AG04449 (cell line): ENCODE measurements around the gene BLMH.

ENCODE experiments used
- CTCF ChIA-PET: fragments of 350-600 bp; formaldehyde crosslinking; extraction: SDS; loops from one replicate; lab custom pipeline; 2021; ENCODE audit warnings: antibody characterized with exemption; lab: Yijun Ruan, JAX
- POLR2A ChIA-PET: fragments of 400-600, 350-600 bp; formaldehyde crosslinking; extraction: SDS; loops from one replicate; lab custom pipeline; 2020; ENCODE audit warnings: antibody characterized with exemption, inconsistent platforms; lab: Yijun Ruan, JAX
- DNase-seq: peaks from one replicate; pipeline ENCODE4 v3.0.0-alpha.2; 2010; ENCODE audit warnings: low read depth, low spot score
- H3K4me3 ChIP-seq: 2 replicates; pipeline ENCODE4 v1.5.1; 2011; ENCODE audit warnings: low read depth, mild to moderate bottlenecking, control low read depth, low read length
- TF ChIP-seq, protein P1 (sequence below): IDR thresholded peaks from one replicate; pipeline ENCODE4 v1.5.1; 2011; ENCODE audit warnings: mild to moderate bottlenecking, moderate library complexity, low read length, control low read depth, inconsistent platforms; ENCODE audit not compliant: insufficient read depth; ENCODE audit errors: missing control alignments

The BLMH gene

DNA sequence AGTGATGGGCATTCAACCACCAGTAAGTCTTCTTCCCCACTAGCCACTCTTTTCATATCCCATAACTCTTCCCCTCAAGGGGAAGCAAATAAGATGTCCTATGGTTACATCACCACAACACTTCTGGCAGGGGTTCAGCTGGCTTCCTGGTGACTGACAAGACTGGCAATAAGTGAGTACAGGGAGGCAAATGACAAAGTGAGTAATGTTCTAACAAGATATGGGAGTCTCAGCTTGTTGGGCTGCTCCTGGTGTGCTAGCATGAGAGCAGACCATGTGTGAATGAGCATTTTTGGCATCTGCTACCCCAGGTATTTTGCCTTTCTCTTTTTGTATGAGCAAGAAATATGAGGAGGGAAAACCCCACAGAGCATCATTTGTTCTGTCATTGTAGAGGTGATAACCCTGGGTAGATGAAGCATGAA, 32.2 kb upstream of the BLMH start:
- CTCF ChIA-PET: interaction anchor here (0.9 to 1.6 kb wide), 4 partner anchors 9 to 18 kb away, joined by 4 to 7 read pairs (median 5); partner anchors contain the start of gene TMIGD1
- POLR2A ChIA-PET: no interaction called here
- DNase-seq: no peak
- TF ChIP-seq, protein P1, sequence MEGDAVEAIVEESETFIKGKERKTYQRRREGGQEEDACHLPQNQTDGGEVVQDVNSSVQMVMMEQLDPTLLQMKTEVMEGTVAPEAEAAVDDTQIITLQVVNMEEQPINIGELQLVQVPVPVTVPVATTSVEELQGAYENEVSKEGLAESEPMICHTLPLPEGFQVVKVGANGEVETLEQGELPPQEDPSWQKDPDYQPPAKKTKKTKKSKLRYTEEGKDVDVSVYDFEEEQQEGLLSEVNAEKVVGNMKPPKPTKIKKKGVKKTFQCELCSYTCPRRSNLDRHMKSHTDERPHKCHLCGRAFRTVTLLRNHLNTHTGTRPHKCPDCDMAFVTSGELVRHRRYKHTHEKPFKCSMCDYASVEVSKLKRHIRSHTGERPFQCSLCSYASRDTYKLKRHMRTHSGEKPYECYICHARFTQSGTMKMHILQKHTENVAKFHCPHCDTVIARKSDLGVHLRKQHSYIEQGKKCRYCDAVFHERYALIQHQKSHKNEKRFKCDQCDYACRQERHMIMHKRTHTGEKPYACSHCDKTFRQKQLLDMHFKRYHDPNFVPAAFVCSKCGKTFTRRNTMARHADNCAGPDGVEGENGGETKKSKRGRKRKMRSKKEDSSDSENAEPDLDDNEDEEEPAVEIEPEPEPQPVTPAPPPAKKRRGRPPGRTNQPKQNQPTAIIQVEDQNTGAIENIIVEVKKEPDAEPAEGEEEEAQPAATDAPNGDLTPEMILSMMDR: no peak
- no peak overlapping the region for H3K4me3 ChIP-seq

DNA sequence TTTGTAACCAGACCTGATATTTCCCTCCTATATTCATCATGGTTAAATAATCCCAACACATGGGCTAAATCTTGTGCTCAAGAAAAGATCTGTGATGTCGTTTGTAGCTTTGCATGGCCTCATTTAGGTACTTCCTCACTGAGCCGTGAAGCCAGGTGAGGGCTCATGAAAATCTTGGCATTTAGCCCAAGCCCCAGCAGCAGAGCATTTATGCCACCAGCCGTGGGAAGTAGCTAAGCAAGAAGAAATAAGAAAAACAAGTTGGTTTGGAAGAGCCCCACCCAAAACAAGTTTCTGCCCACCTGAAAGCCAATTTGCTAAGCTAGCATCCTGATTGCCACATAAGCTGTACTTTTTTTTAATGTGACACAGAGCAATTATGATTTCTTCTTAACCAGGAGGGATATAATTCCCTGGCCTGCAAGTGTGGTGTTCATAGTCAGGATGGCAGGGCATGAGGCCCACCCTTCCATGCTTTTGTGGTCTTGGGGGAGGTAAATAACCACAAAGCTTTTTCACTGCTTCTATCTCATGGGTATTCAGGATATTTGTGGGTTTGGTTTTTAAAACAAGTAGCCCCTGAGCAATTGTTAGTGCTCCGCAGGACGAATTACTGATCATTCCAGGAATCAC, 31.6 kb upstream of the BLMH start:
- ChIA-PET CTCF (interaction anchor here (0.6 to 1.6 kb wide), 4 partner anchors 10 to 365 kb away, joined by 4 to 7 read pairs (median 5); partner anchors contain the start of gene TMIGD1), POLR2A (no interaction called here)
- DNase-seq: no peak
- TF ChIP-seq, protein P1: no peak
- no peak overlapping the region for H3K4me3 ChIP-seq

DNA sequence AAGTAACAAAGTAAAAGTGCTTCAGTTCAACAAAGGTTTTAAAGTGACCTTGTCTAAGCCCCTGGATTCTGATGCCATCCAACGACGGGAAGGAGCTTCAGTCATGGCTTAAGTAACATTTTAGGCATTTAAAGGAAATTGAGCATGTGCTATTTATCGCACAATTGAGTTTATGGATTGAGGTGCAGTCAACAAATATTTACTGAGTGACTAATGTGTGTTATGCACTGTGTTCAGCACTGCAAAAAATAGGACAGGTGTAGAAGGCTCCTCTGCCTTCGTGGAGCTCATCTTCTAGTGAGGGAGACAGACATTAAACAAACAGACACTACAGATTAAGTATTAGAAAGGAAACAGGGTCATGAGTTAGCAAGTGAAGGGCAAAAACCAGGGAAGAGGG, 29.6 kb upstream of the BLMH start:
- ChIA-PET POLR2A (no interaction called here), CTCF (interaction anchor here (1.5 kb wide), 1 partner anchor 18 kb away, joined by 5 read pairs; no protein-coding TSS in a partner anchor)
- H3K4me3 ChIP-seq: no peak overlapping the region
- no peak for DNase-seq
- TF ChIP-seq, protein P1: no peak

DNA sequence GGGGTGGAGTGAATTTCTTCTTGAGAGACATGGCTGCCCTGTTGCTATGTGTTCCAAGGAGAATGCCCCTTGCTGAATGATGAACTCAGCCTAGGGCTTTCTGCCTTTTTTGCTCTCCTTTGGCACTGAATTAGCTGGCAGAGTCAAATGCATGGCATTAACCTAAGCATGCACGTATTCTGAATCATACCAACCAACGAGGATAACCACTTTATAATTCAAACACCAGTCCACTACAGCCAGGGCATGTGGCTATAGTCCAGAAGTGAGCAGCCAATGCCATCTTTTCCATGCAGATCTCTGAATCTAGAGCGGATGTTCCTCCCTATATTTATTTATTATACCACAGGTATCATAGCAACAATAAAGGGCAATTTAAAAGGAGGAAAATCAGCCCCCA, 26.4 kb upstream of the BLMH start:
- no peak overlapping the region for H3K4me3 ChIP-seq
- ChIA-PET CTCF (interaction anchor here (1.0 kb wide), 1 partner anchor 15 kb away, joined by 3 read pairs; the partner anchor contains the start of gene TMIGD1), POLR2A (no interaction called here)
- TF ChIP-seq, protein P1: no peak
- DNase-seq: no peak

DNA sequence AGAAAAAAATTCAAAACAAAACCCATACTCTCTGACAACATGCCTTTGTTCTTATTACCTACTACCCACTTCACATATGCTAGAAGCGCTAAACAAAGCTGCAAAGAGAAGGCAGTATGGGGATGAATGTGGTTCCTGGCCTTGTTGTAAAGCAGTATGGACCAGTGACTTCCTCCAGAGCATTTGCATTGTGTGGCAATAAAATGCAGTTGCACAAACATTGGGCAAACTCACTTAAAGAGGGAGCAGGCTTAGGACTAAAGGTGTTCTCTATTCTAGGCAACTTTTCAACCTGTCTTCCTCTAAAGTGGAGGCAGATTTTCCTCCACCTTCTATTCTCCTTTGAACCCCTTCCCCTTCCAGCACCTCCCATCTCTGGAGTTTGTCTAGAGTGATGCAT, 25.0 kb upstream of the BLMH start:
- H3K4me3 ChIP-seq: no peak overlapping the region
- DNase-seq: no peak
- TF ChIP-seq, protein P1: no peak
- ChIA-PET CTCF (interaction anchor here (1.5 kb wide), 1 partner anchor 224 kb away, joined by 4 read pairs; no protein-coding TSS in a partner anchor), POLR2A (no interaction called here)

DNA sequence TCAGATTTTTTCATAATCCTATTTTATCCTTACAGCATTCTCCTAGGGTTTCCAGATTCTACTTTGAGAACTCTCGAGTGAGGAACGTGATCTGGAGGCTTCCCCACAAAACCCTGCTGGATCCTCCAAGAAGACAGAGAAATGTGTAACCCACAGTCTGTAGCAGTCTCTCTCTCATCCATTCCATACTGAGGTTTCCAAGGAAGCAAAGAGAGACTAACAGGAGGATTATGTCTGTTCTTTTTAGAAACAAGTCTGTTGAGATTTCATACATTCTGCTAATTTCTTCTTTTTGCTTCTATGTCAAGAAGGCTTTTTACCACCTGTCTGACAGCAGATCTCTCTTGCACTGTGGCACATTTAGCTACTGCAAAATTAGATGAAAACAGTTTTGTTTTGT, 23.4 kb upstream of the BLMH start:
- TF ChIP-seq, protein P1: no peak
- no peak overlapping the region for H3K4me3 ChIP-seq
- DNase-seq: no peak
- POLR2A ChIA-PET: no interaction called here
- CTCF ChIA-PET: interaction anchor here (1.0 to 1.9 kb wide), 3 partner anchors 9 to 17 kb away, joined by 3 to 4 read pairs (median 3); no protein-coding TSS in a partner anchor
